ENCODE results near the gene MMP24. TPM values are rescaled to one million over a fixed set of nuclear protein-coding genes. Genes with fewer than 3 reads are reported as not detected.

MMP24 gene
- total and polyA plus RNA-seq, 2 of the 13 experiments (the other 11 are each of a cell fraction or from before 2014, with no cell fraction given) = 0.29 to 0.35 TPM

GRCh38 chr20:35303735-35304491, 77.4 kb downstream of the MMP24 start (continued):
- no peak for TF ChIP-seq HNRNPL (IDR thresholded peaks at IDR 0.05; ENCODE audit: low read depth, low read length)
- TF ChIP-seq, protein P1, sequence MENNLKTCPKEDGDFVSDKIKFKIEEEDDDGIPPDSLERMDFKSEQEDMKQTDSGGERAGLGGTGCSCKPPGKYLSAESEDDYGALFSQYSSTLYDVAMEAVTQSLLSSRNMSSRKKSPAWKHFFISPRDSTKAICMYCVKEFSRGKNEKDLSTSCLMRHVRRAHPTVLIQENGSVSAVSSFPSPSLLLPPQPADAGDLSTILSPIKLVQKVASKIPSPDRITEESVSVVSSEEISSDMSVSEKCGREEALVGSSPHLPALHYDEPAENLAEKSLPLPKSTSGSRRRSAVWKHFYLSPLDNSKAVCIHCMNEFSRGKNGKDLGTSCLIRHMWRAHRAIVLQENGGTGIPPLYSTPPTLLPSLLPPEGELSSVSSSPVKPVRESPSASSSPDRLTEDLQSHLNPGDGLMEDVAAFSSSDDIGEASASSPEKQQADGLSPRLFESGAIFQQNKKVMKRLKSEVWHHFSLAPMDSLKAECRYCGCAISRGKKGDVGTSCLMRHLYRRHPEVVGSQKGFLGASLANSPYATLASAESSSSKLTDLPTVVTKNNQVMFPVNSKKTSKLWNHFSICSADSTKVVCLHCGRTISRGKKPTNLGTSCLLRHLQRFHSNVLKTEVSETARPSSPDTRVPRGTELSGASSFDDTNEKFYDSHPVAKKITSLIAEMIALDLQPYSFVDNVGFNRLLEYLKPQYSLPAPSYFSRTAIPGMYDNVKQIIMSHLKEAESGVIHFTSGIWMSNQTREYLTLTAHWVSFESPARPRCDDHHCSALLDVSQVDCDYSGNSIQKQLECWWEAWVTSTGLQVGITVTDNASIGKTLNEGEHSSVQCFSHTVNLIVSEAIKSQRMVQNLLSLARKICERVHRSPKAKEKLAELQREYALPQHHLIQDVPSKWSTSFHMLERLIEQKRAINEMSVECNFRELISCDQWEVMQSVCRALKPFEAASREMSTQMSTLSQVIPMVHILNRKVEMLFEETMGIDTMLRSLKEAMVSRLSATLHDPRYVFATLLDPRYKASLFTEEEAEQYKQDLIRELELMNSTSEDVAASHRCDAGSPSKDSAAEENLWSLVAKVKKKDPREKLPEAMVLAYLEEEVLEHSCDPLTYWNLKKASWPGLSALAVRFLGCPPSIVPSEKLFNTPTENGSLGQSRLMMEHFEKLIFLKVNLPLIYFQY (CRISPR knock-in tag; IDR thresholded peaks at IDR 0.05; ENCODE audit: borderline replicate concordance) = peak; percentile 42; the same call in 1 of the 2 replicates
- no peak for TF ChIP-seq ZNF790 (CRISPR knock-in tag; IDR thresholded peaks at IDR 0.05; ENCODE audit: borderline replicate concordance)
- TF ChIP-seq PHF20 (CRISPR knock-in tag; IDR thresholded peaks at IDR 0.05) = no peak; the same call in 1 of the 2 replicates
- no peak for TF ChIP-seq JARID2 (CRISPR knock-in tag; IDR thresholded peaks at IDR 0.05; ENCODE audit: insufficient replicate concordance)
- TF ChIP-seq HOXA3 (CRISPR knock-in tag; IDR thresholded peaks at IDR 0.05) = peak; percentile 60
- TF ChIP-seq SRSF1 (optimal IDR thresholded peaks at IDR 0.05; ENCODE audit: low read depth, low read length) = no peak
- no peak; the same call in 1 of the 2 replicates for TF ChIP-seq RFXAP (CRISPR knock-in tag; IDR thresholded peaks at IDR 0.05; ENCODE audit: borderline replicate concordance)
- 0 out of 2 replicates have a peak, but pooled peaks have one; percentile 5 for TF ChIP-seq HNF1A (IDR thresholded peaks at IDR 0.05; ENCODE audit: low read depth)
- TF ChIP-seq HNF1A (CRISPR knock-in tag; IDR thresholded peaks at IDR 0.05; ENCODE audit: borderline replicate concordance) = no peak
- no peak for TF ChIP-seq ZNF512B (CRISPR knock-in tag; IDR thresholded peaks at IDR 0.05; ENCODE audit: borderline replicate concordance)
- no peak for TF ChIP-seq MED1 (CRISPR knock-in tag; IDR thresholded peaks at IDR 0.05)
- peak; percentile 97 for TF ChIP-seq XRCC5 (optimal IDR thresholded peaks at IDR 0.05; ENCODE audit: low read length)
- TF ChIP-seq ZSCAN22 (CRISPR knock-in tag; IDR thresholded peaks at IDR 0.05) = no peak
- TF ChIP-seq ZNF430 (CRISPR knock-in tag; IDR thresholded peaks at IDR 0.05) = 0 out of 2 replicates have a peak, but pooled peaks have one; percentile 55
- TF ChIP-seq, protein P2, sequence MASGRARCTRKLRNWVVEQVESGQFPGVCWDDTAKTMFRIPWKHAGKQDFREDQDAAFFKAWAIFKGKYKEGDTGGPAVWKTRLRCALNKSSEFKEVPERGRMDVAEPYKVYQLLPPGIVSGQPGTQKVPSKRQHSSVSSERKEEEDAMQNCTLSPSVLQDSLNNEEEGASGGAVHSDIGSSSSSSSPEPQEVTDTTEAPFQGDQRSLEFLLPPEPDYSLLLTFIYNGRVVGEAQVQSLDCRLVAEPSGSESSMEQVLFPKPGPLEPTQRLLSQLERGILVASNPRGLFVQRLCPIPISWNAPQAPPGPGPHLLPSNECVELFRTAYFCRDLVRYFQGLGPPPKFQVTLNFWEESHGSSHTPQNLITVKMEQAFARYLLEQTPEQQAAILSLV (CRISPR knock-in tag; IDR thresholded peaks at IDR 0.05; ENCODE audit: borderline replicate concordance) = no peak; the same call in 1 of the 2 replicates

Data from HepG2 (cell line).